GM15510 (cell line): ENCODE measurements around the gene AGER.

Experiments
- POLR2A ChIP-seq: IDR thresholded peaks from 3 replicates; pipeline ENCODE4 v1.6.1; 2011; ENCODE audit warnings: borderline replicate concordance; ENCODE audit not compliant: insufficient read length; ENCODE audit errors: extremely low read depth

Gene AGER

DNA sequence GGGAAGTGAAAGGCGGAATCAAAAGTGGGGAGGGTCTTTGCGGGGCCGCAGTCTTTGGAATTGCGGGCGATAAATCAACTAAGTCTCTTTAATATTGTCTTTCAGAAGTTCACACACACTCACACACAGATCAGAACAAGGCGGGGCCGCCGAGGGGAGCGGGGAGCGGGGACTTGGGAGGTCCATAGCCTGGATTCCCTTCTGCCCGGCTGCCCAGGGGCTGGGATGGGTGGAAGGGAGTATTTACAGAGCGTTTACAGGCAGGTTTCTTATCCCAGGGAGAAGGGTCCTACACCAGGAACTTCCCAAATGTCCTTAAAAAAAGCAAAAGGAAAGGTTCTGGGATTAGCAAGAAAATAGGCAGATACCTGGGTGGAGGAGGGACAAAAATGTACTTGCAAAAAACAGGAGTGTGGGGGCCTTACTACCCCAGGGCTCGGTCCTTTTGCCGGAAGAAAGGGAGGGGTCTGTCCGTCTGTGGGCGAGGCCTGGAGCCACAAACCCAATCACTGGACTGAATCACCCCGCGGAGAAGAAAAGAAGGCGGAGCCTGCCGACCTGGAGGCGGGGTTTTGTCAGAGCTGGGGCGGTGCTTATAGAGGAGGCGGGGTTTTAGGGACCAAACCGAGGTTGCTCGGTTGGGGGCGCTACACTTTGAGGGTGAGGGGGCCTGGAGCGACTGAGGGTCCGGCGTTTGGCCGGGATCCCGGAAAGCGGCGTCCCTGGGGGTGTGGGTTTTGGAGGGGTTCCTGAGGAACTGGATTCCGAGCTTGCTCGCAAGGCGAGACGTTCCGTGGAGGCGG is 35.6 kb downstream of the AGER start:
- no peak for TF ChIP-seq POLR2A

DNA sequence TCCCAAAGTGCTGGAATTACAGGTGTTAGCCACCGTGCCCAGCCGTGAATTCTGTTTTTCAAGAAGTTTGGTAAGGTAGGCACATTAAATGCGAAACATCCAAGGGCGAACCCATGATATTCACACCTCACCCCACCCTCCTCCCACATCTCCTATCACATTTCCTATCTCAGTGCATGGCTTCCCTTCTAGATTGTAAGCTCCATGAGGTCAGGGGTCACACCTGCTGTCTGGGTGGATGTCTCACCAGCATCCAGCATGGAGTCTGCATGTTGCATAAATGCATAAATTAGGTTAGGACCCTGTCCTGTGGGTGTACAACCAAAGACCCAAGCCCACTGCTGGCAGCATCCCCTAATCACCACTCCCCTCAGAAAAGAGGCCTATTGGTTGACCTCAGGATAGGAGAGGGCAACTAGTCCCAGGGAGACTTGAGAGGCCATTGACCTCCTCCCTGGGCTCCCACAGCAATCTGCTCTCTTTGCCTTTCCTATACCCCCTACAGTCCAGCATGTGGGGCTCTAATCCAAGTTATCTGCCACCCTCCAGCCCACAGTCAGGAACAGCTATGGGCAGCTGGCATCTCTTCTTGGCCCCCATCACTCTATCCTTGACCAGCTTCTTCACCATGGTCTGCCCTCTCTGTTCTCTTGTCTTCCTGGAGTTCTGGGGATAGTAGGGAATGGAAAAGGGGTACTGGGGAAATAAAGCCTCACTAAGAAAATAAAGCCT is 36.5 kb downstream of the AGER start:
- no peak for TF ChIP-seq POLR2A

DNA sequence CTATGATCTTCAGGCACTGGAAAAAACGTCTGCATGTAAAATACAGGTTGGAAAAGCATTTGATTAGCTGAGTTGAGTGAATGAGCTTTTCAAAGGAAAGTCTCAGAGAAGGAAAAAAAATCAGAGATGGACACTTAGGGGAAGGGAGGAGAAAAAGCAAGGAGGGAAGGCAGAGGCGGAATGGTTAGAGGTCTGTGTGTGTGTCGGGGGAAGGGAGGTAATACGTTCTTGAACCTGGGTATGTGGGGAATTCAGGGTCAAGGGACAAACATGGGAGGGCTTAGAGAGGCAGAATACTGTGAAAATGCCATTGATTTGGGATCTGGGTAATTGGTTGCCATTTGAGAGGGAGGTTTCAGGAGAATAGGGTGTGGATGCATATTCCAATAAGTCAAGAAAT is 37.4 kb downstream of the AGER start:
- TF ChIP-seq POLR2A = no peak

DNA sequence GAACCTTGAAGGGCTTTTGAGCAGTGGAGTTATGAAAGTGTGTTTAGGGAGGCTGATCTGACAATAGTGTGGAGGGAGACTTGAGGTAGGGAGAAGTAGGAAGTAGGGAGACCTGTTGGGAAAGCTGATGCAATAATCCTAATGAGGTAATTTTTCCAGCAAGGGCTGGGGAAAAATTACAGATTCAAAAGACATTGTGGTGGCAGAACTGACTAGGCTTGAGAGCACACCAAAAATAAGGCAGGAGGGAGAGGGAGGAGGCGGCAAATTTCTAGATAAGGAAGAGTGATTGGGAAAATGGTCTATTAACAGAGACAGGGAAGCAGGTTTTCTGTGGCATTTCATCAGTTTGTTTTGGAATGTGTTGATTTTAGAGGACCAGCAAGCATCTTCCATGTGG is 37.8 kb downstream of the AGER start:
- TF ChIP-seq POLR2A = no peak

DNA sequence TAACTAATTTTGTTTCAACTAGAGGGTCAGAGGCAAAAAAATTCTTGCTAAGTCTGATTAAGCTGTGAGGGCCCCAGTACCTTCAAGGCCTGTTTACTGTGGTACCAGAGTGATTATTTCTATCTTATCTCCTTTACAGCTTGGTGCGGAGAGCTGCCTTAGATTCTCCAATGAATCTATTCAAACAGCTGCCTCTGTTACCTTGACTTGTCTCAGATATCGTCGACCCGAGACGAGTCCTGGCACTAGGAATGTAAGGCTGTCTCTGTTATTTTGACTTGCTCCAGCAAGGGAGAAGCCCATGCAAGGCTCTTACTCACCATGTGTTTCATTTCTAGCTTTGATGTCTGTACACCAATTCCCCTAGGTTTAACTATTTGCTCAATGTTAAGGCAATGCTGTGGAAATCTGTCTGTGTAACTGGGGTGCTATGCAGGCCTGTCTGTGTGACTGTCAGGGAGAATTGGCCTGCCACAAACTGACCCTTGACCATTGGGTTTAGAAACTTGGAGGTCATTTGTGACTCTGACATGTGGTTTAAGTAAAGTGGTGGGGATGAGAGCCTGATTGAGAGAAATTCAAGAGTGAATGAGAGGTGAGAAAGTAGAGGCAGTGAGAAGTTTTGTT is 43.5 kb downstream of the AGER start:
- TF ChIP-seq POLR2A = no peak

DNA sequence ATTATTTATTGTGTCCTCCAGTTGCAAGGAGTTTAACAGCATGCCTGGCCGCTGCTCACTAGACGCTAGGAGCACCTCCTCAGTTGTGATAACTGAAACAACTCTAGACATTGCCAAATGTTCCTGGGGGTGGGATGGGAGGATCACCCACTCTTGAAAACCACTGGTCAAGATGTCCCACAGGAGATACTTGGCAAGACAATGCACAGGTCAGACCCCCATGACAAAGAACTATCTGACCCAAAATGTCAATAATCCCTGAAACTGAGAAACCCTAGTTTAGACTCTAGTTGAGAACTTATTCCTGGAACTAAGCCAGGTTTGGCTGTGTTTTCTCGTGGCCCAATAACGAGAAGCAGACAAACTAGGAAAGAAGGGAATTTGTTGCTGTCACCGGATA is 44.5 kb downstream of the AGER start:
- no peak for TF ChIP-seq POLR2A

DNA sequence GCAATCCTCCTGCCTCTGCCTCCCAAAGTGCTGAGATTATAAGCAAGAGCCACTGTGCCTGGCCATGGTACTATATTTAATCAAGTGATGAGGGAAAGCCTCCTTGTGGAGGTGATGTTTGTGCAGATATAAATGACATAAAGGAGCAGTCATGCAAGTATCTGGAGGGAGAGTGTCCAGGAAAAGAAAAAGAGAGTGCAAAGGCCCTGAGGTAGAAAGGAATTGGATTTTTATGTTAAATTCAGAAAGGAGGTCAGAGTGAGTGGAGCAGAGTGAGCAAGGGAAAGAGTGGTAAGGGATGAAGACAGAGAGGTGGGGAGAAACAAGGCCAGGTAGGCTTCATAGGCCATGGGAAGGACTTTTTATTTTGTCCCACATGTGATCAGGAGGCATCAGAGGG is 46.6 kb downstream of the AGER start:
- TF ChIP-seq POLR2A = no peak

DNA sequence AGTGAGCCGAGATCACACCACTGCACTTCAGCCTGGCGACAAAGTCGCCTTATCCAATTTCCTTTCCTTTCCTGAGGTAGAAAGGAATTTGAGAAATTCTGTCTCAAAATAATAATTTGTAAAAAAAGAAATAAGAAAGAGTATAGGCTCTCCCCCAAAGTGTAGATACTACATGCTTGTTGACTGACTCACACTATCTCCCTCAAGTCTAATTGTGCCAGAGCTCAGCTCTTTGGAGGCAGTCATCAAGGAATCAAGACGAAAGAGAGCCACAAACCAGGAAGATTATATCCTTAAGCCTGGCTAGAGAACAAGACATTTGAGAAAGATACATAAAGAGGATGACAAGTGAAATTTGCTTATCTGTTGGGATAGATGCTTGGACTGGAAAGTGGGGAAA is 50.3 kb downstream of the AGER start:
- TF ChIP-seq POLR2A = no peak

DNA sequence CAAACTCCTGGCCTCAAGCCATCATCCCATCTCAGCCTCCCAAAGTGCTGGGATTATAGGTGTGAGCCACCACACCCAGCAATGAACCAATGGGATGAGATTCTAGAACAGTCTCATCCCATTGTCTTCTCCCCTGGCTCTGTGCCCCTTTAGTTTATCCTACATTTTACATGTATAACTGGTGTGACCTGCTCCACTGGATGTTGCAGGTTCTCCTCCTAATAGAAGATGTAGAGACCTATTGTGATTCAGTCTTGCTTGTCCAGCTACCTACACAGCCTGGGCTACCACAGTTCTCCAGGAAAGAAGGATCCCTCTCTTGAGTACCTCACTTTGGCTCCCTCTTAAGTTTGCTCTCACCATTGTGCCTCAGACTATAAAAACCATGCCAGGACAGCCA is 51.9 kb downstream of the AGER start:
- no peak for TF ChIP-seq POLR2A

DNA sequence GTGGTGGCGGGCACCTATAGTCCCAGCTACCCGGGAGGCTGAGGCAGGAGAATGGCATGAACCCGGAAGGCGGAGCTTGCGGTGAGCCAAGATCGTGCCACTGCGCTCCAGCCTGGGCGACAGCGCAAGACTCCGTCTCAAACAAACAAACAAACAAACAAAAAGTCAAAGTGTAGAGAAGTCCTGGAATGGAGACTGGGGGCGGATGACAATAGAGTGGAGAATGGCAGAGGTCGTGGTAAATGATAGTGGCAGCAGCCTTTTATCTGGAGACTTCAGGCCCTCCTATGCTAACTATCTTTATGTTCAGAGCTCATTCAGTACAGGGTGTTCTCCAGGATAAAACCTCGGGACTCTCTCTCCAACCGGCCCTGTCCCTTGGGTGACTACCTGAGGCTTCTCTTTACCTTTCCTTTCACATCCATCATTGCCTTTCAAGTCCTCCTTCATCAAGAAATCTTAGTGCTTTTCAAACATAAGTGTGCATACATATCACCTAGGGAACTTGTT is 52.6 kb downstream of the AGER start:
- no peak for TF ChIP-seq POLR2A
